Activated B cell treated with CpG ODN at 0.5 μM for 24 hours (primary cell): Measurements from ENCODE around the gene FAM83D. TPM values are rescaled to one million over a fixed set of nuclear protein-coding genes. Genes with fewer than 3 reads are reported as not detected.

ENCODE experiments used
- ATAC-seq: fragments of 200-7000 bp; cut with Tn5 transposase; one replicate; pipeline ENCODE4 v1.10.0; 2021; ENCODE audit warnings: low read depth, mild to moderate bottlenecking, moderate library complexity
- CTCF ChIA-PET: fragments of 350-600 bp; sonication (Branson Sonifier 250); formaldehyde crosslinking; loops from one replicate; lab custom pipeline; 2021; ENCODE audit warnings: antibody characterized with exemption; lab: Charles Lee
- POLR2A ChIA-PET: fragments of 350-600 bp; sonication (Branson Sonifier 250); formaldehyde crosslinking; loops from one replicate; lab custom pipeline; 2021; ENCODE audit warnings: antibody characterized with exemption; lab: Charles Lee
- DNase-seq: peaks from one replicate; pipeline ENCODE4 v3.0.0; 2022
- H3K27ac Mint-ChIP-seq: one replicate; pipeline ENCODE4 v1.8.0; 2020; ENCODE audit warnings: mixed read lengths
- H3K27me3 Mint-ChIP-seq: one replicate; pipeline ENCODE4 v1.8.0; 2021; ENCODE audit warnings: mixed read lengths
- H3K36me3 Mint-ChIP-seq: one replicate; pipeline ENCODE4 v1.8.0; 2021; ENCODE audit warnings: low read depth, mixed read lengths
- H3K4me1 Mint-ChIP-seq: one replicate; pipeline ENCODE4 v1.8.0; 2021; ENCODE audit warnings: mixed read lengths
- H3K4me3 Mint-ChIP-seq: one replicate; pipeline ENCODE4 v1.8.0; 2020; ENCODE audit warnings: mild to moderate bottlenecking, mixed read lengths
- H3K9me3 Mint-ChIP-seq: one replicate; pipeline ENCODE4 v1.8.0; 2020; ENCODE audit warnings: mixed read lengths
- CTCF ChIP-seq: fragments of 200-600 bp; IDR thresholded peaks from one replicate; pipeline ENCODE4 v1.8.0; 2022; ENCODE audit warnings: antibody characterized with exemption, mild to moderate bottlenecking
- intact Hi-C: fragments of 100-400 bp; cut with micrococcal nuclease; formaldehyde crosslinking; loops from one replicate; pipeline ENCODE4 v1.15.1; 2024
- total RNA-seq: library from RNA; stranded (reverse); gene quantifications from 2 replicates; pipeline ENCODE4 v1.2.3, GENCODE V29; 2022

The FAM83D gene
- total RNA-seq, 1 donor from 2014 or later: 1.2 TPM

- intact Hi-C loops: no loop called here
- ATAC-seq: no peak
- H3K27me3 Mint-ChIP-seq: no peaks in the 10 kb centered on the region
- peaks cover 4% of the 10 kb centered on the region for H3K4me1 Mint-ChIP-seq
- H3K4me3 Mint-ChIP-seq: no peak overlapping the region
- POLR2A ChIA-PET: interaction anchor here (0.6 kb wide), 1 partner anchor 94 kb away, joined by 4 read pairs; no protein-coding TSS in a partner anchor
- no peak overlapping the region for H3K27ac Mint-ChIP-seq
- H3K9me3 Mint-ChIP-seq: no peaks in the 10 kb centered on the region
- H3K36me3 Mint-ChIP-seq: peaks cover 70% of the 10 kb centered on the region
- CTCF ChIA-PET: no interaction called here
- no peak for TF ChIP-seq CTCF
- DNase-seq: no peak
These were observed 74.0 kb downstream of the FAM83D start for GRCh38 chr20:38999965-39000910.

Other genes with a start within 250 kb of the FAM83D start
- not detected in 2 replicates for gene SLC32A1, start 201.9 kb upstream of the FAM83D start, total RNA-seq
- gene ACTR5, start 178.0 kb upstream of the FAM83D start, total RNA-seq: 12.8 and 13.7 TPM in 2 replicates
- 98.3 and 99.3 TPM in 2 replicates for gene PPP1R16B, start 120.7 kb upstream of the FAM83D start, total RNA-seq
- 9.5 TPM in 2 replicates for gene DHX35, start 35.9 kb downstream of the FAM83D start, total RNA-seq